ENCODE measurements around the gene IL17RA.

Gene IL17RA

DNA sequence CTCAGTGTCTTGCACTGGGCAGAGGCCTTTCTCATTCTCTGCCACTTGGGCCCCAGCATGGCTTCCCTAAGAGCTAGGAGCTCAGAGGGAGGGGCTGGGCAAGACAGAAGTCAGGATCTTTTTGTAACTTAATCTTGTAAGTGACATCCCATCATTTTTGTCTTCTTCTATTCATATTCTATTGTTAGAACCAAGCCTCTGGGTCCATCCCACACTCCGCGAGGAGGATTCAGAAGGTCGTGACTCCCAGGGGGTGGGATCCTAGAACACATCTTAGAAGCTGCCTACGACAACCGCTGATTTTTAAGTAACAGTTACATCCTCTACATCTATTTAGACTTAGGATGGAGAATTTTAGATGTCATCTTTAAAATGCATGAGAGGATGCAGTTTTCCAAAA, 1.5 kb upstream of the IL17RA start:
- no peak for DNase-seq

DNA sequence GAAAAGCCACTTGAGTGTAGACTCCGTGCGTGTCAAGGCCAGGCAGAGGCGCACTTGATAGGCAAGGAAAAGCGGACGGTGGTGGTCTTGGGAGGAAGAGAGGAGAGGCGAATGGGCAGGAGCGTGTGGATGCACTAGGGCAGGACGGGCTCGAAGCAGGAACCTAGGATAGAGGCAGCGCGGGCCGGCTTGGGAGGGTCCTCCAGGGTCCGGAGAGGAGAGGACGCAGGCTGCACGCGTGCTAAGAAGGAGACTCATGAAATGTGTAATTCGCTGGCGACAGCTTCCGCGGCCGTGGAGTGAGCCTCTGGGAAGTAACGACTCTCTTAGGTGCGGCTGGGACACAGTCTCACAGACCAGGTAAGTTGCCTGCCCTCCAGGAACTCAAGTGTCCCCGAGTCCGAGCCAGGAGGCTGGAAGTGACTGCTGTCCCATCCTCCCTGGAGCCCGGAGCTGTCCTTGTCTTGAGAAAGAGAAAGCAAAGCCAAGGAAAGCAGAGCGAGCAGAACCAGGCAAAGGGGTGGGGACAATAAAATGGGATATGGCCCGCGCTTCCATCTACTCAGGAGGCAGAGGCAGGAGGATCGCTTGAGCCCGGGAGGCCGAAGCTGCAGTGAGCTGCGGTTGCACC, 874 bp upstream of the IL17RA start:
- no peak for DNase-seq

DNA sequence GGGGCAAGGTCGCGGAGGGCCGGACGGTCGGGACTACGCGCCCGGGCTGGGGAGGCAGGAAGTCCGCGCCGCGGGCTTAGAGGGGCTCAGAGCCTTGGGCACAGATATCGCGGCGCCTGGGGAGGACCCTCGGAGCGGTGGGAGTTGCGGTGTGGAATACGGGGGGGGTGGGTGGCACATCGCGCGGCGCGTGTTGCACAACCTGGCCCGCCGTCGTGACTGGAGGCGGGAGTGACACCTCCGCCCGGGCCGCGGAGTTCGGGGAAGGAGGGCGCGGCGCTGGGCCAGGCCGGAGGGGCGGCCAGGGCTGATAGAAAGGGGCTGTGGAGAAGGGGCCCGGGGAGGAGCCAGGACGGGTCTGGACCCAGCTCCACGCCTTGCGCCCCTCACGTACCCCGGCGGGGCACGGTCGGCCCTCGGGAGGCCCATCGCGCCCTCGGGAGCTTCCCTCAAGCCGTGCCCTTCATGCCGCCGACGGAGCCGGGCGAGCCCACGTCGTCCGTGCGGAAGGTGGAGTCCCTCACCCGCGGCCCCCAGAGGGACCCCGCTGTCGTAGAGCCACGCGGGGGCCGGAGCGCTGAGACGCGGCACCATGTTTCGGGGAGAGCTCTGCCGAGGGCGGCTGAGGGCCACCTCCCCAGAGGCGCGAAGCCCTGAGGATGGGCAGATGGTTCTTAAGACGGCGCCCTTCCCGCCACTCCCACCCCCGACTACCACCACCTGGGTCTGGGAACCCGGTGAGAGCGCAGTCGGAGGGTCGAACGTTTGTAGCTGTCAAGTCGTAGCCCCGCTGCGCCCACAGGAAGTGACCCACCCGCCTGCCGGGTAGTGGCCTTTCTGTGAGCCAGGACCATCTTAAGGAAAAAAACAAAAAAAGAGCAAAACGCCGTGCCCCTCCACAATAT, 729 bp downstream of the IL17RA start:
- peak in 1 of 2 donors; percentile 34 for DNase-seq

DNA sequence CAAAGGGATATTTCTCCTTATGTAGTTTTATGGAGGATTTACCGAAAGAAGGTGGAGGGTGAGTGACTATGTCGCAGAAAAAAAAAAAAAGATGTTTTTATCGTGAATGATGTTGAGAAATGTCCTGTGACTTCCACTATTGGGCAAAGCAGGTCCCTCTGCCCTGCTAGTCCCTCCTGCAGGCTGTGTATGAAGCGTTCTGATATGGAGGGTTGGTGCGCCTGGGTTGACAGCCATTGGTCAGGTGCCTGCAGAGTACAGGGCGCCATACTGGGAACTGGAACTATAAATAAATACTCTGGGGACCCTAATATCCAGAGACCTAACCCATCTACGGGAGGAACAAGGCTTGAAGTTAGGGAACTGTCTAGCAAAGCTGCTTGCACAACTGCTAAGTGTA, 1.5 kb downstream of the IL17RA start:
- peak in 1 of 2 donors; percentile 23 for DNase-seq

DNA sequence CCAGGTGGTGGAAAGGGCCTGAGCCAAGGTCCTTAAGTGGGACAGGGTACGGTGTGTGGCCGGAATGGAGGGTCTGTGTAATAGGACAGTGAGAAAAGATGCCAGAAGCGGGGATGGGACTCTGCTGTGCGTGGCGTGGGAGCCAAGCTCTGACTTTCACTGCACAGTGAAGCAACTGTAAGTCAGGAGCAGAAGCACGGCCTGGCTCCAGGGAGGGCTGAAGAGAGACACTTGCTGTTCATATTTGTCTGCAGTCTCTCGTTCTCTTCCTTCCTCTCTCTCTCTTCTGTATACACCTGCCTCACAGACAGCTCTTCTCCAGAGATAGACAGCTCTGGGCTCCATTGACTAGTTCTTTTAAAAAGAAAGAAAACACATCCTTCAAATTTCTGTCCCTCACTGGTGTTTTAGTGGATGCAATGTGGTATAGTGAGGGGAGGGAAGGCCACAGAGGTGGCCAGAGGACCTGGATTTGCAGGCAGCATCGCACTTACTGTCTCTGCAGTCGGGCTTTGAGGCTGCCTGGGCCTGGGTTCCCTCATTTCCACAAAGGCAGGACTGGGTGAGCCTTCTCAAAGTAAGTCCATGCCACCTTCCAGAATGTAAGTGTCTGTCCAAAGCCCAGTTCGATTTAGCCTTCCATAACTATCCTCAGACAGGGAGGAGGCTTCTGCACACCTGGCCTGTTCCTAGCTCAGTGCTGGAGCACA, 2.1 kb downstream of the IL17RA start:
- DNase-seq, result no peak

DNA sequence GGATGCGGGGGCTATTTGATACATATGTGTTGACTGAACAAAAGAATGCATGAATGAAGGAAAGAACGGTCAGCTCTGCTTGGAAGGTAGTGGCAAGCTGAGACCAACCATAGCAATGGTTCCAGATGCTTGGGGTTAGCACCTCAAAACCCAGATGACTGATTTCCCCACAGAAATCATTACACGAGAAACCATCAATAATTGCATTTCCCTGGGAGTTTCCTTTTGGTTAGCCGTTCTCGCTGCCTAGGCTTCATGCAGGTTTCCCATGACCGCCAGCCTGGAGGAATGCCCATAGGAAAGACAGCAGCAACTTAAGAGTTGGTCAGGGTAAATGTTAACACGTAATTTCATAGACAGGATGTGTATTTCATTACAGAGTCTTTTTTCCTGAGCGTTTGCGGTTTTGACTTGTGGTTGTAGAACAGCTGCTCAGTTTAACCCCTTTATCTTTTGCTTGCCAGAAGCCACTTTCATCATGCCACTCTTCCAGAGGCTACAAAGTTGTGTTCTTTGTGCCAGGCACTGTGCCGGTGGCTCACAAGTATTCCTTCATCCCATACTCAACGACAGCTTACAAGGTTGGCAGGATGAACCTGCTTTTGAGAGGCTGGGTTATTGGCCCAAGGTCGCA, 2.8 kb downstream of the IL17RA start:
- DNase-seq, result peak in 1 of 2 donors; percentile 72

DNA sequence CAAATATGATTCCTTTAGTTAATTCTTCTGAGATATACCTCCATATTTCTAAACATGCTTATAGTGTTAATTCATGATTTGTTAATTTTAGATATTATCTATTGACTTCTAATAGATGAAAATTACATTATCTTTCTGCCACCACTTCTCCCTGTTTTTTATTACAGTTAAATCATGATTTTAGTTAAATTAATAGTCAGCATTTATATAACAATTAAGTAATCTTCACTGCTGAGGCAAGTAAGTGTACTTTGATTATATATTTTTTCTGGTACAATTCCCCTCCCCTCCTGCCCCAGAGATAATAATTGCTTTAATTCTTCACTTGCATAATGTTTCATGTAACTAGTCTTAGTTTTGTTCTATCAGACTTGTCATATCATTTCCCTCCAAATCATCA, 5.8 kb downstream of the IL17RA start:
- no peak for DNase-seq

DNA sequence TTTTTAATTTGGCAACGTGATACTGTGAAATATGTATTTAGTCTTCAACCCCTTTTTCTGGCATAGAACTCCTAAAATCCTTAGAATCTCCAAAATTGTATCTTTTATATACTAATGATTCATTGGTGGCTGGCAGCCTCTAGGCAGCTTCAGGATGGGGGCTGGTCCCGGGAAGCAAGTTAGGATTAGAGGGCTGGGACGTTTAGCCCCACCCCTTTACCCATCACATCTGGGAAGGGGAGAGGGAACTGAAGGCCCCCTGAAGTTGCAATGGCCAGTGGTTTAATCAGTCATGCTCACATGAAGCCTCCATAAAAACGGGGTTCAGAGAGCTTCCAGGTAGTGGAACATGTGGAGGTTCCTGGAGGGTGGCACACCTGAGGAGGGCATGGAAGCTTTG, 7.1 kb downstream of the IL17RA start:
- DNase-seq, result no peak

DNA sequence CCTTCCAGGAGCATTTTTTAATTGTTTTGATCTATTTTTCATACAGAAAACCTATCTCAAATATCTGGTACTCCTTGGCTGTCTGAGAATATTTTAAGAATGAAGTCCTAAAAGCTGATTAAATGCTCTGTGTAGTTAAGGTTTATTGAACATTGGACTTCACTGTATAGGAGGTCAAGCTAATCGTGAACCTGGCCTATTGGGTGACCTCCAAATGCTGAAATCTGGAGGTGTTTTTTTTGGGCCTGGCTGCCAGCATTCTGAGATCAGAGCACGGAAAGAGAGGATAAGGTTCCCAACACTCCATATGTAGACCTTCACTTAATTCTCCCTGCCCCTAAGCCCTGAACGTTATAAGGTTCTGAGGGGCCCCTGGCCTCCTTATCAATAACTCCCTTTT, 8.3 kb downstream of the IL17RA start:
- DNase-seq, result no peak

DNA sequence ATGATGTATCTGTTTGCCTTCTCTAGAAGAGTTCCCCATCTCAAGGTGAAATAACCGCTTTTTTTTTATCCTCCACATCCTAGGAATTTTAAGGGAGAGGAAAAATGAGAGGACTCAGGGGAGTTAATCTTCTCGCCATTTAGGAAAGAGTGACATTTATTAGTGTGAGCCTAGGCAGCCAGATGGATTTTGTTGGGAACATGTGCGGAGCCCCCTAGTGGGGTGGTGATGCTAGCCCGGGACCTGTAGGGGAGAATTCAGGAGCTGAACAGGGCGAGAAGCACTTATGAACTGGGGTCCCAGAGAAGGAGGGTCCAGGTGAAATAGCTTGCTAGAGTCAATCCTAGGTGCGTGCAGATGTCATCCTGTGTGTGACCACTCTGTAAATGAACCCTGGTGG, 10.7 kb downstream of the IL17RA start:
- no peak for DNase-seq

DNA sequence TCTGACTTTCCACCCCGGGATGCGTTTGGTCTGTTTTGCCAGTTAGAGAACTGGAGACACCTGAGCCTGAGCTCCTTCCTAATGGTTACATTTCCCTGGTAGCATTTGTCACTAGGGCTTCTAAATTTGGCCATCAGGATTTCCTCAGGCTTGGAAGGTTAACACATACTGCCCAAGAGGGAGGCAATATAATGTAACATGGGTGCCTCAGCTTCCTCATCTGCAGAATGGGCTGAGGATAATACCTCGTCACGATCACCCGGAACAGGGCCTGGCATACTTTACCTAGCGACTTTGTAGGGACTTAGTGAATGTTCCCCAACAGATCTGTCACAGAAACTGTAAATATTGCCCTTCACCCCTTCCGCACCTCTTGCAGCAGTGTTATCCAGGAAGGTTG, 11.3 kb downstream of the IL17RA start:
- no peak for DNase-seq

DNA sequence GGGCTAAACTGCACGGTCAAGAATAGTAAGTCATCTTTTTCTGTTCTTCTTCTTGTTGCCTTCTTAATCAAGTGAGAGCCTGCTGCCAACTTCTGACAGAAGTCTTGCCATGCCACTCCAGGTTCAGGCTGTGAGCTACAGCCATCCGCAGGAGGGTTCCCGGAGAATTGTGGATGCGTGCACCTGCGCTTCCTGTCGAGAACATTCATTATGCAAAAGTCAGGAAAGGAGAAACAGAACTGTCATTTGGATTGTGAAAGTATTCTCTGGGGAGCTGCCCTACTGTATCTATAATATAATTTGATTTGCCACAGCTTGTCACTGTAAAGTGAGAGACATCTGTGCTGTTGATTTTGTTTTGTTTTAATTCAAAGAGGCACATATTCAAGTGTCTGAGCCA, 12.3 kb downstream of the IL17RA start:
- no peak for DNase-seq

DNA sequence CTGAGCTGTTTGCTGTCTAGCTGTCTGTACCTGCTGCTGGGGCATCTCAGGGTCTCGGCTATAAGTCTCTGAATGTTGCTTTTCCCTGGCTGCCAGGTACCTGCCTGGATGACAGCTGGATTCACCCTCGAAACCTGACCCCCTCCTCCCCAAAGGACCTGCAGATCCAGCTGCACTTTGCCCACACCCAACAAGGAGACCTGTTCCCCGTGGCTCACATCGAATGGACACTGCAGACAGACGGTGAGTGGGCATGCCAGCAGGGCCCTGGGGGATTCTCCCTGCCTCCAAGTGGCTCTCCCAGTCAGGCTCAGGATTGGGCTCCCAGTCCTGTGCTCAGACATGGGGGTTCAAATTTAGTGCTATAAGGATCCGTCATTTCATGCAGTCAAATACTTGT, 12.9 kb downstream of the IL17RA start:
- DNase-seq, result no peak

DNA sequence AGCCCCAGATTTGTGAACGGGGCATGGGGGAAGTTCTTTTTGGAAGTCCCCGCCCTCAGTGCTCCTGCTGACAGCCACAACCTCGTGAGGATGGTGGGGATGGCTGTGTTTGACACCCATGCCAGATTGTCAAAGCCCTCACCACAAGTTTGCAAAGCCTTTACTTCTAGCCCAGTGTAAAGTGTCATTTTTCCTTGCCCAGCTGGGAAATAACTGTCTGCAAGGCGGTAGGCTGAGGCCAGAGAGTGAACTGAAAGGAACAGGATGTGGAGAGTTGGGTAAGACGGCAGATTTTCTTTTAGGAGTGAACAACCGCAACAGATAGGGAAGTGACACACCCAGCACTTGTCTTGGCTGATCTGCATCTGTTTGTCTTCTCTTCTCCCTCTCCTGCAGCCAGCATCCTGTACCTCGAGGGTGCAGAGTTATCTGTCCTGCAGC, 13.6 kb downstream of the IL17RA start:
- peak; percentile 35 to 47 for DNase-seq

DNA sequence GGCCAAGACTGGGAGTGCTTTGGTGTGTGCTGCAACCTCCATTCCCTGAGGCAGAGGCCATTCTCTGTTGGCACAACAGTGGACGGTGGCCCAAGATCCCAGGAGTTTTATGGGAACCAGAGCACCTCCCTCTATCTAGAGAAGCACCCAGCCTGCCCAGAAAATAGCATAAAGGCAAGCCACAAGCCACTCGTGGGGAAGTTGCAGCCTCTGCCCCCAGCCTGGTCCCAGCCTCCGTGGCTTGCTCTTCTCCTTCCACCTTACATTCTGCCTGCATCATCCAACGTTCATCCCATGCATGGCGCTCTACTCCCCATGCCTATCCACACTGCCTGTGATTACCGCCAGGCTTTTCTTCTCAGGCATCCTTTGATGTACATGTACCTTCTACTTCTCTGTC, 15.8 kb downstream of the IL17RA start:
- no peak for DNase-seq

DNA sequence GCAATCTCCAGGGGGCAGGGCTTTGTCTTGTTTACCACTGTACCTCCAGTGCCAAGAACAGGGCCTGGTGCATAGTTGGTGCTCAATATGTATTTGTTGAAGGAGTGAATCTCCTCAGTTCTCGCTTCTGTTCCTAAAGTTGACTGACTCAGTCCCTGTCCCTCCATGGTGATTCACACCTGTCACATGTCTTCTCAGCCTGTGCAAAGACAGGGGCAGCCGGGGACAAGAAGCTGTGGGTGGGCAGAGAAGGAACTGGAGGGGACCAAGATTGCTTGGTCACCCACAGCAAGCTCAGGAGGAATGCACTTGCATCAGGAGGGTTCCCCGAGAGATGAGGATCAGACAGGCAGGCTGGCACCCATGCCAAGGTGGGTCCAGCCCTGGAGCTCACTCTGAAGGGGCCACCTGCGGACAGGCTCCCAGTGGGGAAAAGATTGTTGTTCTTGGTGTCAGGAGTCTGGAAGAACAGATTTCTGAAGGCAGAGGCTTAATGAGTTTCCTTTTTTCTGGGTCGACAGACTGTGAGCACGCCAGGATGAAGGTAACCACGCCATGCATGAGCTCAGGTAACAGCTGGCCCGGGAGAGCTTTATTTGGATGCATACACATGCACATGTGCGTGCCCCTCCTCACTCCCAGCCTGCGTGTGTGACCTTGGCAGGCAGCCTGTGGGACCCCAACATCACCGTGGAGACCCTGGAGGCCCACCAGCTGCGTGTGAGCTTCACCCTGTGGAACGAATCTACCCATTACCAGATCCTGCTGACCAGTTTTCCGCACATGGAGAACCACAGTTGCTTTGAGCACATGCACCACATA, 16.9 kb downstream of the IL17RA start:
- DNase-seq, result no peak

DNA sequence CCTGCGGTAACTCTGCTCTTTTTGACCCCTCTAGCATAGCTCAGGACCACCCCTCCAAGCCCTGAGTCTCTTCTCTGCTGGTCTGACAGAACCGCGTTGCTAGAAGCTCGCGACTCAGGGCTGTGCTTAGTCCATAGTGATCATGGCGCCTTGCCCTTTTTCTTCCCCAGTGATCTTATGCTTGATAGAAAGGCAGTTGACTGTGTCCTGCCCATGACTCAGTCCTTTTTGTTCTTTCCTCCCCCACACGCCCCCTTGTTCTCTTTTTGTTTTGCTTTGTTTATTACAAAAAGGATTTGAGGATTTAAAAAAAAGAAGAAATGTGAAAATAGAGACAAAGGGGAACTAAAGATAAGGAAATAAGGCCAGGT, 17.5 kb downstream of the IL17RA start:
- DNase-seq, result no peak

DNA sequence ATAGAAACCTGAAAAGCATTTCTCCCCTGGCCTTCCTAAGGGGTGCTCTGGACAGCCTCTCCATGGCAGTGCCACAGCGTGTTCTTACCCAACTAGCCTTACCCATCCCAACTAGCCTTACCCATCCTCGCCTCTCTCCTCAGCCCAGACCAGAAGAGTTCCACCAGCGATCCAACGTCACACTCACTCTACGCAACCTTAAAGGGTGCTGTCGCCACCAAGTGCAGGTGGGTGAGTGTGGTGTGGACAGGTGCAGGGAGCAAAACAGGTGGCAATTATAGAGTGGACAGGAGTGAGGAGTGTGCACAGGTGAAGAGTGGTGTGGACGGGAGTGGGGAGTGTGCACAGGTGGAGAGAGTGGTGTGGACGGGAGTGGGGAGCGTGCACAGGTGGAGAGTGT, 18.6 kb downstream of the IL17RA start:
- no peak for DNase-seq

DNA sequence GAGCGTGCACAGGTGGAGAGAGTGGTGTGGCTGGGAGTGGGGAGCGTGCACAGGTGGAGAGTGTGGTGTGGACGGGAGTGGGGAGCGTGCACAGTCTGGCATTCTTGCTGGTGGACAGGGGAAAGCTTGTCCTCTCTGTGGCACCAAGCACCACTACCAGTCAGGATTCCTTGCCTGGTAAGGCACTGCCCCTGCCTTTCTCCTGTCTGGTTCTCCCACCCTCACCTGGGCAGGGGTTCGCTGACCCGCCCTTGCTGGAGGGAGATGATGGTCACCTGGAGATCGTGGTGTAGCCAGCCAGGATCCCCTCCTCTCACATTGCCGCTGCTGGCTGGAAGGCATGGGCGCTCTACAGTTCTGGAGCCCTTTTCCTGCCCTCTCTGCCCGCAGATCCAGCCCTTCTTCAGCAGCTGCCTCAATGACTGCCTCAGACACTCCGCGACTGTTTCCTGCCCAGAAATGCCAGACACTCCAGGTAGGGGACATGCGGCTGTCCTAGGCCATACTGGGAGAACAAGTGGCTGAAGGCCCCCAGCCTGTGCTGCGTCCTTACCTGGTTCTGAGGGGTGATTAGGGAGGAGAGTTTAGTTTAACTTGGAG, 19.6 kb downstream of the IL17RA start:
- no peak for DNase-seq

DNA sequence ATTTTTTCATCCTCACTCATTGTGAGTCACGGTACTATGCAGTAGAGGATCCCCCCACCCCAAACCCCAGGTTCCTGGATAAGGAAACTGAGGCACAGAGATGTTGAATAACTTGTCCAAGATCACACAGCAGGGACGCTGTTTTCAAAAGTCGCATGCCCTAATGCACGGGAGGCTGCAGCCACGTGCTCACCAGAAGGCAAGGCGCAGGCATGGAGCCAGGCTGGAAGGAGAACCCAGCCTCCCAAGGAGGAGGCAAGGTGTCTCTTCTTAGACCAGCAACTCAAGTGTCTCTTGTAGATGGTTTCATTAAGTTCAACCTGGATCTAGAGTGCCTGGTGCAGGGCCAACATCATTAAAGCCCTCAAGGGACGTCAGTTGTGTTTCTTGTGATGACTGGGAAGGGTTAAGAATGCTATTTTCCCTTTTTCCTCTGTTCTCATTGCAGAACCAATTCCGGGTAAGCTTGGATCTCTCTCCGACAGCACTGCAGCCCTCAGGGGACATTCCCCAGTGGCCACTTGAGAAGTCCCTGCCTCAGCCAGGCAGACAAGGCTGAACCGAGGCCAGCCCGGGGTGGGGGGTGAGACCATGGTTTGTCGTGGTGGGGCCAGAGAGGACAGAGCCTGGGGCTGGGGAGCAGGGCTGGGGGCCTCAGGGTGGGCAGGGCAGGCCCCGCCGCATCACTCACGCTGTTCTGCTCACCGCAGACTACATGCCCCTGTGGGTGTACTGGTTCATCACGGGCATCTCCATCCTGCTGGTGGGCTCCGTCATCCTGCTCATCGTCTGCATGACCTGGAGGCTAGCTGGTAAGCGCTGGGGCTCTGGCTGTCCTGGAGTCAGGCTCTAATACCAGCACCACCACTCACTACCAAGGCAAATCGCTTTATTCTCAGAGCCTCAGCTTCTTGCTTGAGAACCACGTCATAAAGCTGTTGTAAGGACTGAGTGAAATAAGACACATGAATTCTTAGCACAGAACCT, 20.6 kb downstream of the IL17RA start:
- DNase-seq, result no peak
